Neural progenitor cell (in vitro differentiated cells): ENCODE results near the gene GRAP. TPM values are rescaled to one million over a fixed set of nuclear protein-coding genes. Genes with fewer than 3 reads are reported as not detected.
A peak's percentile ranks its signal among the peaks of the same experiment; 100 is the strongest.

ENCODE experiments used
- DNase-seq: peaks from one replicate; pipeline ENCODE4 v3.0.0-alpha.2; 2016; ENCODE audit warnings: low spot score
- H2AFZ ChIP-seq: fragments of 200-600 bp; sonication (generic); replicated peaks from 2 replicates; pipeline ENCODE4 v1.6.1; 2016; ENCODE audit warnings: antibody characterized with exemption
- H3F3A ChIP-seq: fragments of 200-600 bp; sonication (generic); 2 replicates; pipeline ENCODE4 v1.6.1; 2016; ENCODE audit warnings: antibody characterized with exemption, low read depth
- H3K27ac ChIP-seq: fragments of 200-600 bp; sonication (generic); 2 replicates; pipeline ENCODE4 v1.5.1; 2016; ENCODE audit warnings: mild to moderate bottlenecking
- H3K27me3 ChIP-seq: fragments of 200-600 bp; sonication (generic); 2 replicates; pipeline ENCODE4 v1.6.1; 2016; ENCODE audit warnings: mild to moderate bottlenecking, moderate library complexity
- H3K36me3 ChIP-seq: fragments of 200-600 bp; sonication (generic); 2 replicates; pipeline ENCODE4 v1.5.1; 2016
- H3K4me1 ChIP-seq: fragments of 200-600 bp; sonication (generic); 2 replicates; pipeline ENCODE4 v1.6.1; 2016; ENCODE audit warnings: mixed run types
- H3K4me2 ChIP-seq: fragments of 200-600 bp; sonication (generic); 2 replicates; pipeline ENCODE4 v1.6.1; 2016
- H3K4me3 ChIP-seq: fragments of 200-600 bp; sonication (generic); 2 replicates; pipeline ENCODE4 v1.5.1; 2016
- H3K79me2 ChIP-seq: fragments of 200-600 bp; sonication (generic); 2 replicates; pipeline ENCODE4 v1.6.1; 2016; ENCODE audit warnings: low read depth
- H3K9ac ChIP-seq: fragments of 200-600 bp; sonication (generic); 2 replicates; pipeline ENCODE4 v1.6.1; 2016
- H3K9me3 ChIP-seq: fragments of 200-600 bp; sonication (generic); 2 replicates; pipeline ENCODE4 v1.5.1; 2016; ENCODE audit warnings: low read depth
- H4K20me1 ChIP-seq: fragments of 200-600 bp; sonication (generic); 2 replicates; pipeline ENCODE4 v1.6.1; 2016; ENCODE audit warnings: low read depth
- H3K27ac Mint-ChIP-seq: 3 replicates; pipeline ENCODE4 v1.8.0; 2021; ENCODE audit warnings: mixed read lengths
- H3K27me3 Mint-ChIP-seq: 2 replicates; pipeline ENCODE4 v1.8.0; 2022; ENCODE audit warnings: low read depth, mild to moderate bottlenecking, inconsistent platforms, moderate library complexity, mixed read lengths; ENCODE audit not compliant: insufficient read depth
- H3K36me3 Mint-ChIP-seq: 3 replicates; pipeline ENCODE4 v1.8.0; 2021; ENCODE audit warnings: mixed read lengths
- H3K4me1 Mint-ChIP-seq: 3 replicates; pipeline ENCODE4 v1.8.0; 2021; ENCODE audit warnings: mixed read lengths
- H3K4me3 Mint-ChIP-seq: 3 replicates; pipeline ENCODE4 v1.8.0; 2021; ENCODE audit warnings: mild to moderate bottlenecking, moderate library complexity, mixed read lengths
- H3K9me3 Mint-ChIP-seq: 3 replicates; pipeline ENCODE4 v1.8.0; 2020; ENCODE audit warnings: mixed read lengths
- CTCF ChIP-seq: fragments of 200-600 bp; sonication (generic); IDR thresholded peaks from 2 replicates; pipeline ENCODE4 v1.5.1; 2017; ENCODE audit warnings: antibody characterized with exemption, mild to moderate bottlenecking
- EZH2 ChIP-seq: fragments of 200-600 bp; sonication (generic); IDR thresholded peaks from 2 replicates; pipeline ENCODE4 v1.6.1; 2017; ENCODE audit warnings: antibody characterized with exemption, mild to moderate bottlenecking, moderate library complexity
- EZH2phosphoT487 ChIP-seq: fragments of 200-600 bp; sonication (generic); IDR thresholded peaks from 2 replicates; pipeline ENCODE4 v1.6.1; 2017; ENCODE audit warnings: antibody characterized with exemption
- total RNA-seq: library from RNA; depleted of rRNA; stranded (reverse); fragments of >200 nt; gene quantifications from 2 replicates; pipeline ENCODE4 v1.2.3, GENCODE V29; 2015; ENCODE audit warnings: low replicate concordance

Gene GRAP
- total RNA-seq, 1 donor from 2014 or later = not detected

GRCh38 chr17:19003543-19004420, 43.0 kb downstream of the GRAP start:
- H3K9ac ChIP-seq = peak overlapping the region; percentile 14
- peak overlapping the region; percentile 80 for H2AFZ ChIP-seq
- H4K20me1 ChIP-seq = peaks cover 40% of the 10 kb centered on the region
- Mint-ChIP-seq H3K27me3 (peaks cover 11% of the 10 kb centered on the region), H3K36me3 (no peaks in the 10 kb centered on the region), H3K27ac (no peak overlapping the region), H3K4me3 (peak overlapping the region; percentile 83), H3K4me1 (peaks cover 3% of the 10 kb centered on the region), H3K9me3 (peaks cover 9% of the 10 kb centered on the region)
- peaks cover 24% of the 10 kb centered on the region for H3K4me1 ChIP-seq
- DNase-seq = peak; percentile 70
- H3K4me3 ChIP-seq = peak overlapping the region; percentile 90
- no peaks in the 10 kb centered on the region for H3K36me3 ChIP-seq
- TF ChIP-seq CTCF (no peak), EZH2phosphoT487 (no peak), EZH2 (no peak)
- no peaks in the 10 kb centered on the region for H3K27me3 ChIP-seq
- H3K27ac ChIP-seq = no peak overlapping the region
- H3K4me2 ChIP-seq = peak overlapping the region; percentile 100
- no peaks in the 10 kb centered on the region for H3K9me3 ChIP-seq
- peaks cover 22% of the 10 kb centered on the region for H3K79me2 ChIP-seq
- H3F3A ChIP-seq = peaks cover 6% of the 10 kb centered on the region

GRCh38 chr17:19002805-19003542, 43.8 kb downstream of the GRAP start:
- peaks cover 6% of the 10 kb centered on the region for H3F3A ChIP-seq
- Mint-ChIP-seq H3K9me3 (peaks cover 9% of the 10 kb centered on the region), H3K4me3 (peak overlapping the region; percentile 70), H3K27me3 (peaks cover 11% of the 10 kb centered on the region), H3K4me1 (peaks cover 3% of the 10 kb centered on the region), H3K36me3 (no peaks in the 10 kb centered on the region), H3K27ac (no peak overlapping the region)
- H3K27ac ChIP-seq = no peak overlapping the region
- H2AFZ ChIP-seq = no peak overlapping the region
- peaks cover 22% of the 10 kb centered on the region for H3K79me2 ChIP-seq
- H3K4me1 ChIP-seq = peaks cover 24% of the 10 kb centered on the region
- peak overlapping the region; percentile 14 for H3K9ac ChIP-seq
- TF ChIP-seq EZH2 (no peak), EZH2phosphoT487 (no peak), CTCF (no peak)
- H3K4me2 ChIP-seq = peak overlapping the region; percentile 100
- H3K9me3 ChIP-seq = no peaks in the 10 kb centered on the region
- peak overlapping the region; percentile 90 for H3K4me3 ChIP-seq
- peak; percentile 18 for DNase-seq
- H3K27me3 ChIP-seq = no peaks in the 10 kb centered on the region
- peaks cover 40% of the 10 kb centered on the region for H4K20me1 ChIP-seq
- H3K36me3 ChIP-seq = no peaks in the 10 kb centered on the region

GRCh38 chr17:19001907-19002590, 44.7 kb downstream of the GRAP start:
- TF ChIP-seq EZH2 (no peak), CTCF (no peak), EZH2phosphoT487 (no peak)
- Mint-ChIP-seq H3K36me3 (no peaks in the 10 kb centered on the region), H3K27ac (no peak overlapping the region), H3K27me3 (peaks cover 11% of the 10 kb centered on the region), H3K4me3 (no peak overlapping the region), H3K9me3 (peaks cover 5% of the 10 kb centered on the region), H3K4me1 (peaks cover 3% of the 10 kb centered on the region)
- Histone ChIP-seq H3K9me3 (no peaks in the 10 kb centered on the region), H3K4me2 (peak overlapping the region; percentile 100), H3K4me1 (peaks cover 24% of the 10 kb centered on the region), H3K27ac (no peak overlapping the region), H3K9ac (no peak overlapping the region), H3K4me3 (no peak overlapping the region), H3K79me2 (peaks cover 22% of the 10 kb centered on the region), H3K36me3 (no peaks in the 10 kb centered on the region), H3K27me3 (no peaks in the 10 kb centered on the region), H2AFZ (no peak overlapping the region), H4K20me1 (peaks cover 40% of the 10 kb centered on the region), H3F3A (peaks cover 6% of the 10 kb centered on the region)
- DNase-seq = no peak
